GM12891 (cell line): Measurements from ENCODE around the gene PIP5K1C.

Experiments
- PAX5 ChIP-seq: IDR thresholded peaks from 2 replicates; pipeline ENCODE4 v1.6.1; 2011; ENCODE audit warnings: low read length, moderate library complexity, mild to moderate bottlenecking; ENCODE audit not compliant: insufficient read depth, severe bottlenecking
- POLR2A ChIP-seq: IDR thresholded peaks from 2 replicates; pipeline ENCODE4 v1.6.1; 2011; ENCODE audit warnings: low read depth, low read length, control low read depth
- POLR2AphosphoS5 ChIP-seq: IDR thresholded peaks from 2 replicates; pipeline ENCODE4 v1.6.1; 2011; ENCODE audit warnings: low read depth, low read length, control low read depth
- SPI1 ChIP-seq: IDR thresholded peaks from 2 replicates; pipeline ENCODE4 v1.6.1; 2011; ENCODE audit warnings: low read depth, low read length, control low read depth
- TAF1 ChIP-seq: IDR thresholded peaks from 2 replicates; pipeline ENCODE4 v1.6.1; 2011; ENCODE audit warnings: low read depth, low read length, control low read depth

GRCh38 chr19:3710265-3710812, 10.1 kb upstream of the PIP5K1C start:
- no peak for TF ChIP-seq TAF1
- TF ChIP-seq SPI1: no peak
- no peak for TF ChIP-seq POLR2A
- TF ChIP-seq POLR2AphosphoS5: no peak
- TF ChIP-seq PAX5: no peak
